ENCODE measurements around the gene CPNE1. TPM values are rescaled to one million over a fixed set of nuclear protein-coding genes. Genes with fewer than 3 reads are reported as not detected.

CPNE1 gene
- total and polyA plus RNA-seq, 11 donors, result 25.7 to 75.6 (median 56.0) TPM

DNA sequence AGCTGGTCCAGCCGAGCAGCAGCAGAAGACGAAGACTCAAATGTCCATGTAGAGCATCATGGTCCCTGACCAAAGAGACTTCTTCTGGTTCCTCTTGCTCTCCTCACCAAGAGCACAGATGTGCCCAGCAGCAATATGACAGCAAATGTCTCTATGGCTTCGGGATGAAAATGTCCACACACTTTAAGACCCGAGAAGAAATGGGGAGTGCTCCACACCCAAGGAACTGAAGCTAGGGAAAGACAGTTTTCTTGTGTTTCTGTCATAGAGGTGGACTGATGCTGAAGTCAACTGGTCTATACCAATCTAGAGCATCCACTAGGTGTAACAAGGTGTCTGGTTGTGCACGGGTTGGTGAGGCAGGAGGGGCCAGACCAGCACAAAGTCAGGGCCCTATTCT lies 4.5 kb upstream of the CPNE1 start:
- intact Hi-C loops (cut with DNase I), result loop anchor here in 1 of 10 donors (10.0 kb wide), 1 partner anchor 124 kb away; the partner anchor contains the start of gene ERGIC3
- WGBS, 4 donors, result 92 to 98% (median 94%) methylated on average over 5 of the region's 5 CpGs
- H3K36me3 ChIP-seq, result peaks cover 0 to 66% (median 61%) of the 10 kb centered on the region in 9 donors

GRCh38 chr20:35665949-35666288 lies 1.2 kb upstream of the CPNE1 start:
- DNase-seq (no peak), ATAC-seq (no peak)
- Histone ChIP-seq H3K27me3 (no peaks in the 10 kb centered on the region), H3K4me1 (peaks cover 2 to 33% (median 26%) of the 10 kb centered on the region in 12 donors), H3K36me3 (peaks cover 0 to 33% (median 28%) of the 10 kb centered on the region in 9 donors), H3K9me3 (no peaks in the 10 kb centered on the region), H3K27ac (no peak overlapping the region), H3K4me3 (no peak overlapping the region)
- TF ChIP-seq POLR2A (IDR thresholded peaks at IDR 0.05), result no peak
- TF ChIP-seq, protein P1, sequence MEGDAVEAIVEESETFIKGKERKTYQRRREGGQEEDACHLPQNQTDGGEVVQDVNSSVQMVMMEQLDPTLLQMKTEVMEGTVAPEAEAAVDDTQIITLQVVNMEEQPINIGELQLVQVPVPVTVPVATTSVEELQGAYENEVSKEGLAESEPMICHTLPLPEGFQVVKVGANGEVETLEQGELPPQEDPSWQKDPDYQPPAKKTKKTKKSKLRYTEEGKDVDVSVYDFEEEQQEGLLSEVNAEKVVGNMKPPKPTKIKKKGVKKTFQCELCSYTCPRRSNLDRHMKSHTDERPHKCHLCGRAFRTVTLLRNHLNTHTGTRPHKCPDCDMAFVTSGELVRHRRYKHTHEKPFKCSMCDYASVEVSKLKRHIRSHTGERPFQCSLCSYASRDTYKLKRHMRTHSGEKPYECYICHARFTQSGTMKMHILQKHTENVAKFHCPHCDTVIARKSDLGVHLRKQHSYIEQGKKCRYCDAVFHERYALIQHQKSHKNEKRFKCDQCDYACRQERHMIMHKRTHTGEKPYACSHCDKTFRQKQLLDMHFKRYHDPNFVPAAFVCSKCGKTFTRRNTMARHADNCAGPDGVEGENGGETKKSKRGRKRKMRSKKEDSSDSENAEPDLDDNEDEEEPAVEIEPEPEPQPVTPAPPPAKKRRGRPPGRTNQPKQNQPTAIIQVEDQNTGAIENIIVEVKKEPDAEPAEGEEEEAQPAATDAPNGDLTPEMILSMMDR (IDR thresholded peaks at IDR 0.05), result no peak
- intact Hi-C loops (cut with DNase I), result loop anchor here in 4 of 10 donors (1.0 to 10.0 kb wide), 3 partner anchors 49 to 121 kb away; partner anchors contain the start of gene ERGIC3 (in 1 of the 4)
- WGBS, 4 donors, result 96 to 99% (median 98%) methylated on average over 17 of the region's 17 CpGs

More for the DNA sequence above, 4.5 kb upstream of the CPNE1 start:
- ATAC-seq (no peak), DNase-seq (no peak)
- H3K4me3 ChIP-seq, result no peak overlapping the region
- no peak overlapping the region for H3K27ac ChIP-seq
- TF ChIP-seq, protein P1 (IDR thresholded peaks at IDR 0.05), result no peak
- no peak for TF ChIP-seq POLR2A (IDR thresholded peaks at IDR 0.05)
- no peaks in the 10 kb centered on the region for H3K27me3 ChIP-seq
- peaks cover 0 to under 1% (median 0%) of the 10 kb centered on the region in 12 donors for H3K4me1 ChIP-seq
- no peaks in the 10 kb centered on the region for H3K9me3 ChIP-seq

GRCh38 chr20:35663516-35664465 lies 909 bp downstream of the CPNE1 start:
- no peak for TF ChIP-seq POLR2A (IDR thresholded peaks at IDR 0.05)
- TF ChIP-seq, protein P1 (IDR thresholded peaks at IDR 0.05), result no peak
- Histone ChIP-seq H3K9me3 (no peaks in the 10 kb centered on the region), H3K4me1 (peaks cover 2 to 54% (median 38%) of the 10 kb centered on the region in 12 donors), H3K36me3 (peaks cover 0 to 12% (median 7%) of the 10 kb centered on the region in 9 donors), H3K27ac (peak overlapping the region; percentile 93 to 100 (median 98)), H3K27me3 (no peaks in the 10 kb centered on the region), H3K4me3 (peak overlapping the region; percentile 74 to 95 (median 85))
- ATAC-seq, result peak; percentile 6 to 29 (median 19)
- intact Hi-C loops (cut with DNase I), result loop anchor here in 8 of 10 donors (1.0 to 10.0 kb wide), 5 partner anchors 46 to 119 kb away; partner anchors contain the start of genes SPAG4 (in 5 of the 8) and ERGIC3 (in 1 of the 8)
- DNase-seq, result peak in 4 of 5 donors; percentile 25 to 34 (median 33)
- WGBS, 4 donors, result 1% methylated on average over 24 to 28 of the region's 28 CpGs

DNA sequence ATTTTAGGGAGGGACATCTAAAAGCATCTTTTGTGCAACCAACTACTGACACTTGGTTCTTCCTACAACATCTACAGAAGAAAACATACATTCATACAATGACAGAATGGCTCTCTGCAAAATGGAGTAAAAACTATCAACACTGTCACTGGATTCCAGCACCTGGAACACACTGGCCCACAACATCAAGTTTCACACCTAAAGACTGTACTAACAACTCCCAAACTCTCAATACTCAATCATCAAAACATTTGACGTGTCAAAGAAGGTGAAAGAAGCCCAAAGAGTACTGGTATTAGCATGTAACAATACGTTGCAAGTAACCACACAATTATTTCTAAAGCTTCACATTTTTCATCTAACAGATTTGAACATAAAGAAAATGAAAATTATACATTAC lies 2.1 kb downstream of the CPNE1 start:
- ATAC-seq, result no peak
- no peaks in the 10 kb centered on the region for H3K9me3 ChIP-seq
- peaks cover 2 to 66% (median 44%) of the 10 kb centered on the region in 12 donors for H3K4me1 ChIP-seq
- intact Hi-C loops (cut with DNase I), result loop anchor here in 6 of 10 donors (5.0 to 10.0 kb wide), 3 partner anchors 45 to 118 kb away; partner anchors contain the start of genes SPAG4 (in 5 of the 6) and ERGIC3 (in 1 of the 6)
- no peak for DNase-seq
- peak overlapping the region in 1 of 12 donors; percentile 99 for H3K27ac ChIP-seq
- H3K27me3 ChIP-seq, result no peaks in the 10 kb centered on the region
- no peaks in the 10 kb centered on the region for H3K36me3 ChIP-seq
- TF ChIP-seq, protein P1 (IDR thresholded peaks at IDR 0.05), result no peak
- no peak for TF ChIP-seq POLR2A (IDR thresholded peaks at IDR 0.05)
- H3K4me3 ChIP-seq, result peak overlapping the region in 9 of 12 donors; percentile 74 to 95 (median 86)
- WGBS, 4 donors, result 24 to 27% (median 26%) methylated on average over 2 of the region's 2 CpGs
